MM.1S (cell line): ENCODE data around the gene TEKTIP1.
"Not testable (repeated sequence)": the region's sequence is repeated elsewhere in the genome, so short reads cannot be mapped to it uniquely, and the experiment has no call there.

Experiments
- DNase-seq: peaks from one replicate; pipeline ENCODE4 v3.0.0-alpha.2; 2015
- H2AFZ ChIP-seq: fragments of 300-600 bp; sonication (generic); 2 replicates; pipeline ENCODE4 v1.6.0; 2016; ENCODE audit warnings: antibody characterized with exemption, low read length
- H3F3A ChIP-seq: fragments of 300-600 bp; sonication (generic); 2 replicates; pipeline ENCODE4 v1.6.1; 2016; ENCODE audit warnings: mild to moderate bottlenecking, antibody characterized with exemption, low read length, moderate library complexity, mixed read lengths; ENCODE audit not compliant: insufficient read depth
- H3K27ac ChIP-seq: fragments of 300-600 bp; sonication (generic); 2 replicates; pipeline ENCODE4 v1.5.1; 2016; ENCODE audit warnings: mild to moderate bottlenecking, low read length
- H3K27me3 ChIP-seq: fragments of 300-600 bp; sonication (generic); replicated peaks from 2 replicates; pipeline ENCODE4 v1.6.0; 2016; ENCODE audit warnings: low read length; ENCODE audit not compliant: insufficient read depth
- H3K36me3 ChIP-seq: fragments of 300-600 bp; sonication (generic); replicated peaks from 2 replicates; pipeline ENCODE4 v1.6.1; 2016; ENCODE audit warnings: mild to moderate bottlenecking, low read length, mixed read lengths; ENCODE audit not compliant: insufficient read depth
- H3K4me1 ChIP-seq: fragments of 300-600 bp; sonication (generic); 2 replicates; pipeline ENCODE4 v1.6.1; 2016; ENCODE audit warnings: low read length, mixed read lengths
- H3K4me2 ChIP-seq: fragments of 300-600 bp; sonication (generic); 2 replicates; pipeline ENCODE4 v1.6.0; 2016; ENCODE audit warnings: low read depth, low read length
- H3K4me3 ChIP-seq: fragments of 300-600 bp; sonication (generic); 2 replicates; pipeline ENCODE4 v1.5.1; 2016; ENCODE audit warnings: low read length, mixed read lengths
- H3K79me2 ChIP-seq: fragments of 300-600 bp; sonication (generic); 2 replicates; pipeline ENCODE4 v1.6.1; 2016; ENCODE audit warnings: mixed run types, low read length, mixed read lengths
- H3K9ac ChIP-seq: fragments of 300-600 bp; sonication (generic); 2 replicates; pipeline ENCODE4 v1.6.1; 2016; ENCODE audit warnings: low read length, mixed read lengths
- H3K9me2 ChIP-seq: fragments of 300-600 bp; sonication (generic); replicated peaks from 2 replicates; pipeline ENCODE4 v1.6.1; 2016; ENCODE audit warnings: mild to moderate bottlenecking, low read length, mixed read lengths; ENCODE audit not compliant: insufficient read depth
- H3K9me3 ChIP-seq: fragments of 300-600 bp; sonication (generic); replicated peaks from 2 replicates; pipeline ENCODE4 v1.6.1; 2016; ENCODE audit warnings: mild to moderate bottlenecking, low read length, mixed read lengths; ENCODE audit not compliant: insufficient read depth
- H4K20me1 ChIP-seq: fragments of 300-600 bp; sonication (generic); 2 replicates; pipeline ENCODE4 v1.6.1; 2016; ENCODE audit warnings: mild to moderate bottlenecking, low read length, moderate library complexity, mixed read lengths; ENCODE audit not compliant: insufficient read depth
- EZH2 ChIP-seq: fragments of 300-600 bp; sonication (generic); optimal IDR thresholded peaks from 2 replicates; pipeline ENCODE3; 2017; ENCODE audit warnings: low read depth, mild to moderate bottlenecking, antibody characterized with exemption, low read length, mixed read lengths
- EZH2phosphoT487 ChIP-seq: fragments of 300-600 bp; sonication (generic); IDR thresholded peaks from 2 replicates; pipeline ENCODE4 v1.6.1; 2018; ENCODE audit warnings: antibody characterized with exemption, low read length
- TF ChIP-seq, protein P1 (sequence below): fragments of 300-600 bp; sonication (generic); IDR thresholded peaks from 2 replicates; pipeline ENCODE4 v1.5.1; 2016; ENCODE audit warnings: antibody characterized with exemption, low read length, mixed read lengths

TEKTIP1 gene

DNA sequence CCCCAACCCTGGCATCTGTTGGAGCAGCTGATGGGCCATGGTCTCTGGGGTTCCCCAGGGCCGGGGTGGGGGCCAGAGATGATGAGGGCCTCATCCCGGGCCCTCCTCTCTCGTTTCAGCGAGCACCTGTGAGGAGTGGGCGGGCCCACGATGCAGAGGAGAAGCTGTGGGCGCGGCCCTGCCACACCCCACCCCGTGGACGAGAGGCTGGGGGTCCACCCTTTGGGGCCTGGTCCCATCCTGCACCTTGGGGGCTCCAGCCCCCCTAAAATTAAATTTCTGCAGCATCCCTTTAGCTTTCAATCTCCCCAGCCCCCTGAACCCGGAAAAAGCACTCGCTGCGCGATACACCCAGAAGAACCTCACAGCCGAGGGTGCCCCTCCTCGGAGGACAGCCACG lies 39.4 kb downstream of the TEKTIP1 start:
- no peak for TF ChIP-seq EZH2
- no peak for TF ChIP-seq EZH2phosphoT487
- Histone ChIP-seq H3K27ac (no peak overlapping the region), H3K36me3 (no peaks in the 10 kb centered on the region), H3K9me2 (no peaks in the 10 kb centered on the region), H3K4me1 (no peaks in the 10 kb centered on the region), H3K4me2 (no peak overlapping the region), H3K9ac (no peak overlapping the region), H3K27me3 (peaks cover 4% of the 10 kb centered on the region; the same call in 1 of the 2 replicates), H3F3A (0 out of 2 replicates have a peak, but pooled peaks cover 9% of the 10 kb centered on the region), H3K79me2 (peaks cover 1% of the 10 kb centered on the region), H2AFZ (no peak overlapping the region), H4K20me1 (no peaks in the 10 kb centered on the region), H3K9me3 (no peaks in the 10 kb centered on the region), H3K4me3 (no peak overlapping the region)
- DNase-seq: no peak

DNA sequence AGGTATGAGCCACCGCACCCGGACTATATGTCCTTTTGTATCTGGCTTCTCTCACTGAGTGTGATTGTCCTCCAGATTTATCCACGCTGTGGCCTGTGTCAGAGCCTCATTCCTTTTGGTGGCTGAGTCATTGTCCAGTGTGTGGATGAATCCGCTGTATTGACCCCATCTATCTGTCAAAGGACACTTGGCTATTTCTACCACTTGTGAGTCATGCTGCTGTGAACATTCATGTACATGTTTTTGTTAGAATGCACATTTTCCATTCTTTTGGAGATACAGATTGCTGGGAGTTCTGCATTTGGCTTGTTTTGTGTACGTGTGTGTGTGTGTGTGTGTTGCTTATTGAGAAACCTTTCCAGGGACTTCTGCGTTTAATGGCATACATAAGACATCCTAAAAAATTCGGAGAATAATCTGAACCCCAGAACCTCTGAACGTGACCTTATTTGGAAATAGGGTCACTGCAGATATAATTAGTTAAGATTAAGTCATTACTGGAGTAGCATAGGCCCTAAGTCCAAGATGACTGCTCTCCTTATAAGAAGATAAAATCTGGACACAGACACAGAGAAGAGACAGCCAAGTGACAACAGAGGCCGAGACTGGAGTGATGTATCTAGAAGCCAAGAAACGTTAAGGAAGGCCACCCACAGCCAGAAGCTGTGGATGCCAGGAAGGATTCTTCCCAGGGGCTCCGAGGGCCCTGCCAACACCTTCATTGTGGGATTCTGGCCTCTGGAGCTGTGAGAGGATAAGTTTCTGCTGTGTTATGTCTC lies 41.4 kb downstream of the TEKTIP1 start:
- H3K27me3 ChIP-seq: peaks cover 18% of the 10 kb centered on the region; the same call in 1 of the 2 replicates
- H3K4me3 ChIP-seq: no peak overlapping the region
- no peak overlapping the region for H2AFZ ChIP-seq
- no peaks in the 10 kb centered on the region for H3K9me2 ChIP-seq
- no peak overlapping the region for H3K27ac ChIP-seq
- no peaks in the 10 kb centered on the region for H3K36me3 ChIP-seq
- TF ChIP-seq, protein P1, sequence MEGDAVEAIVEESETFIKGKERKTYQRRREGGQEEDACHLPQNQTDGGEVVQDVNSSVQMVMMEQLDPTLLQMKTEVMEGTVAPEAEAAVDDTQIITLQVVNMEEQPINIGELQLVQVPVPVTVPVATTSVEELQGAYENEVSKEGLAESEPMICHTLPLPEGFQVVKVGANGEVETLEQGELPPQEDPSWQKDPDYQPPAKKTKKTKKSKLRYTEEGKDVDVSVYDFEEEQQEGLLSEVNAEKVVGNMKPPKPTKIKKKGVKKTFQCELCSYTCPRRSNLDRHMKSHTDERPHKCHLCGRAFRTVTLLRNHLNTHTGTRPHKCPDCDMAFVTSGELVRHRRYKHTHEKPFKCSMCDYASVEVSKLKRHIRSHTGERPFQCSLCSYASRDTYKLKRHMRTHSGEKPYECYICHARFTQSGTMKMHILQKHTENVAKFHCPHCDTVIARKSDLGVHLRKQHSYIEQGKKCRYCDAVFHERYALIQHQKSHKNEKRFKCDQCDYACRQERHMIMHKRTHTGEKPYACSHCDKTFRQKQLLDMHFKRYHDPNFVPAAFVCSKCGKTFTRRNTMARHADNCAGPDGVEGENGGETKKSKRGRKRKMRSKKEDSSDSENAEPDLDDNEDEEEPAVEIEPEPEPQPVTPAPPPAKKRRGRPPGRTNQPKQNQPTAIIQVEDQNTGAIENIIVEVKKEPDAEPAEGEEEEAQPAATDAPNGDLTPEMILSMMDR: no peak
- TF ChIP-seq EZH2 (no peak), EZH2phosphoT487 (no peak)
- no peaks in the 10 kb centered on the region for H3K79me2 ChIP-seq
- 0 out of 2 replicates have a peak, but pooled peaks cover under 1% of the 10 kb centered on the region for H3F3A ChIP-seq
- H4K20me1 ChIP-seq: no peaks in the 10 kb centered on the region
- H3K9ac ChIP-seq: no peak overlapping the region
- no peak for DNase-seq
- no peaks in the 10 kb centered on the region for H3K4me1 ChIP-seq
- H3K4me2 ChIP-seq: no peak overlapping the region
- H3K9me3 ChIP-seq: no peaks in the 10 kb centered on the region

- not testable (repeated sequence) for H3K4me1 ChIP-seq, DNase-seq, H3K4me3 ChIP-seq
Observed at GRCh38 chr19:3581792-3582191, 42.8 kb downstream of the TEKTIP1 start.

DNA sequence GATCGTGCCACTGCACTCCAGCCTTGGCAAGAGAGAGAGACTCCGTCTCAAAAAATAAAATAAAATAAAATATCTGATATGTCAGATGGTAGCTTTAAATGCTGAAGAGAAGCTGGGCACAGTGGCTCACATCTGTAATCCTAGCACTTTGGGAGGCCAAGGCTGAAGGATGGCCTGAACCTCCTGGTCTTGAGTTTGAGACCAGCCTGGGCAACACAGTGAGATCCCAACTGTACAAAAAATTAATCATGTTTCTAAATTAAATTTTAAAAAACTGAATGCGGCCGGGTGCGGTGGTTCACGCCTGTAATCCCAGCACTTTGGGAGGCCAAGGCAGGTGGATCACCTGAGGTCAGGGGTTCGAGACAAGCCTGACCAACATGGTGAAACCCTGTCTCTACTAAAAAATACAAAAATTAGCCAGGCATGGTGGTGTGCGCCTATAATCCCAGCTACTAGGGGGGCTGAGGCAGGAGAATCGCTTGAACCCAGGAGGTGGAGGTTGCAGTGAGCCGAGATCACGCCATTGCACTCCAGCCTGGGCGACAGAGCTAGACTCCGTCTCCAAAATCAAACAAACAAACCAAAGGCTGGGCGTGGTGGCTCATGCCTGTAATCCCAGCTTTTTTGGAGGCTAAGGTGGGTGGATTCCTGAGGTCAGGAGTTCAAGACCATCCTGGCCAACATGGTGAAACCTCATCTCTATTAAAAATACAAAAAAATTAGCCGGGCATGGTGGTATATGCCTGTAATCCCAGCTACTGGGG lies 45.2 kb downstream of the TEKTIP1 start:
- not testable (repeated sequence) for H4K20me1 ChIP-seq, H2AFZ ChIP-seq, H3K9me3 ChIP-seq, H3K79me2 ChIP-seq, H3K27ac ChIP-seq, H3K9me2 ChIP-seq, H3K4me2 ChIP-seq, H3F3A ChIP-seq, H3K36me3 ChIP-seq, H3K4me3 ChIP-seq, H3K9ac ChIP-seq, DNase-seq, H3K4me1 ChIP-seq
- H3K27me3 ChIP-seq: peaks cover 49% of the 10 kb centered on the region

More at GRCh38 chr19:3581792-3582191, 42.8 kb downstream of the TEKTIP1 start:
- not testable (repeated sequence) for H3F3A ChIP-seq, H2AFZ ChIP-seq, H3K9me2 ChIP-seq, H3K9ac ChIP-seq, H3K27ac ChIP-seq, H3K79me2 ChIP-seq, H3K9me3 ChIP-seq, H4K20me1 ChIP-seq, H3K4me2 ChIP-seq, H3K36me3 ChIP-seq
- peaks cover 30% of the 10 kb centered on the region for H3K27me3 ChIP-seq
